Measurements from ENCODE around the gene EIF5A.

The EIF5A gene

GRCh38 chr17:7306911-7307685 is at the start of gene EIF5A:
EIF5A (plus strand) TSS chr17:7307628; CDS start chr17:7309636, 2,008 bp downstream.
- peak; percentile 71 to 72 for ATAC-seq

GRCh38 chr17:7258731-7259554 is 48.5 kb upstream of the EIF5A start:
- ATAC-seq, result no peak

GRCh38 chr17:7259555-7259889 is 47.9 kb upstream of the EIF5A start:
- ATAC-seq, result no peak

GRCh38 chr17:7260151-7260550 is 47.3 kb upstream of the EIF5A start:
- ATAC-seq, result no peak

- peak; percentile 42 for ATAC-seq
These were observed 46.6 kb upstream of the EIF5A start for GRCh38 chr17:7260651-7261378.

GRCh38 chr17:7261379-7262191 is 45.8 kb upstream of the EIF5A start:
- ATAC-seq, result peak; percentile 48 to 56

GRCh38 chr17:7262192-7262934 is 45.1 kb upstream of the EIF5A start, which contains the start of gene CLDN7:
CLDN7 (minus strand) TSS chr17:7262478; CDS start chr17:7262043, 435 bp downstream.
- ATAC-seq, result no peak

GRCh38 chr17:7262935-7263800 is 44.3 kb upstream of the EIF5A start:
- ATAC-seq, result peak in 1 of 2 donors; percentile 11

- no peak for ATAC-seq
These were observed 43.7 kb upstream of the EIF5A start for GRCh38 chr17:7263801-7264078.

- ATAC-seq, result no peak
These were observed 40.6 kb upstream of the EIF5A start for GRCh38 chr17:7266784-7267183.

- ATAC-seq, result no peak
These were observed 28.0 kb upstream of the EIF5A start for GRCh38 chr17:7279448-7279847.

GRCh38 chr17:7280519-7281073 is 26.8 kb upstream of the EIF5A start:
- ATAC-seq, result peak; percentile 78 to 85

GRCh38 chr17:7281074-7281952 is 26.1 kb upstream of the EIF5A start, which contains the start of gene SLC2A4:
SLC2A4 (plus strand) TSS chr17:7281718; CDS start chr17:7281935, 217 bp downstream.
- ATAC-seq, result peak; percentile 75 to 80

GRCh38 chr17:7281953-7282751 is 25.3 kb upstream of the EIF5A start:
- ATAC-seq, result no peak

- ATAC-seq, result no peak
These were observed 24.6 kb upstream of the EIF5A start for GRCh38 chr17:7282752-7283321.

- ATAC-seq, result no peak
These were observed 23.8 kb upstream of the EIF5A start for GRCh38 chr17:7283471-7284216.

GRCh38 chr17:7284911-7285310 is 22.5 kb upstream of the EIF5A start:
- no peak for ATAC-seq
